CD14-positive monocyte (primary cell): ENCODE data around the gene TNNI3K. TPM values are rescaled to one million over a fixed set of nuclear protein-coding genes. Genes with fewer than 3 reads are reported as not detected.

Experiments
- DNase-seq, 3 donors: peaks; one replicate each; pipeline ENCODE4 v3.0.0-alpha.2; 2011 to 2022
- H2AFZ ChIP-seq: 2 replicates; pipeline ENCODE4 v1.6.0; 2012; ENCODE audit warnings: mild to moderate bottlenecking, low read depth, low read length, inconsistent platforms; ENCODE audit not compliant: insufficient read depth, poor library complexity, severe bottlenecking
- H3K27ac ChIP-seq, 2 donors: 1 replicate in 1 of 2; 2 replicates in 1 of 2; pipeline ENCODE4 v1.5.1; 2012 to 2013; ENCODE audit warnings: low read length in 2 of 2, control low read depth in 1 of 2, inconsistent platforms in 1 of 2, low read depth in 1 of 2, mild to moderate bottlenecking in 1 of 2
- H3K27me3 ChIP-seq, 2 donors: one replicate each; pipeline versions ENCODE4 v1.6.0 to v1.6.1; 2011 to 2013; ENCODE audit warnings: low read length in 2 of 2; ENCODE audit not compliant: control insufficient read depth in 2 of 2, insufficient read depth in 2 of 2
- H3K36me3 ChIP-seq, 2 donors: replicated peaks in 1 of 2; 1 replicate in 1 of 2; 2 replicates in 1 of 2; pipeline versions ENCODE4 v1.5.1 to v1.6.1; 2012 to 2013; ENCODE audit warnings: low read length in 2 of 2, control low read depth in 1 of 2, inconsistent platforms in 1 of 2, mild to moderate bottlenecking in 1 of 2; ENCODE audit not compliant: insufficient read depth in 2 of 2, control insufficient read depth in 1 of 2
- H3K4me1 ChIP-seq, 2 donors: 1 replicate in 1 of 2; 2 replicates in 1 of 2; pipeline versions ENCODE4 v1.5.1 to v1.6.1; 2012 to 2013; ENCODE audit warnings: low read length in 2 of 2, control low read depth in 1 of 2, inconsistent platforms in 1 of 2, mild to moderate bottlenecking in 1 of 2, moderate library complexity in 1 of 2; ENCODE audit not compliant: insufficient read depth in 2 of 2, control insufficient read depth in 1 of 2
- H3K4me2 ChIP-seq: replicated peaks from 2 replicates; pipeline ENCODE3; 2012; ENCODE audit warnings: low read length, moderate library complexity, mild to moderate bottlenecking; ENCODE audit not compliant: poor library complexity, severe bottlenecking; ENCODE audit errors: extremely low read depth
- H3K4me3 ChIP-seq, 3 experiments: fragments of 200-600 bp in 1 of 3; sonication (generic) in 1 of 3; replicated peaks in 1 of 3; 1 replicate in 2 of 3; 2 replicates in 1 of 3; pipeline ENCODE4 v1.5.1; 2011 to 2013; ENCODE audit warnings: low read length in 3 of 3, mild to moderate bottlenecking in 3 of 3, control low read depth in 2 of 3, low read depth in 2 of 3, inconsistent platforms in 1 of 3, moderate library complexity in 1 of 3
- H3K79me2 ChIP-seq: 2 replicates; pipeline ENCODE4 v1.6.0; 2012; ENCODE audit warnings: mild to moderate bottlenecking, control low read depth, inconsistent platforms, low read length, moderate library complexity; ENCODE audit not compliant: insufficient read depth
- H3K9ac ChIP-seq: 2 replicates; pipeline ENCODE4 v1.6.0; 2017; ENCODE audit warnings: low read length, mild to moderate bottlenecking; ENCODE audit not compliant: insufficient read depth, poor library complexity, severe bottlenecking
- H3K9me3 ChIP-seq, 2 donors: replicated peaks in 1 of 2; 1 replicate in 1 of 2; 2 replicates in 1 of 2; pipeline versions ENCODE4 v1.5.1 to v1.6.1; 2012 to 2013; ENCODE audit warnings: low read length in 2 of 2, control low read depth in 1 of 2; ENCODE audit not compliant: control insufficient read depth in 1 of 2, insufficient read depth in 1 of 2
- H4K20me1 ChIP-seq: 2 replicates; pipeline ENCODE4 v1.6.0; 2012; ENCODE audit warnings: mild to moderate bottlenecking, low read length, control low read depth, moderate library complexity; ENCODE audit not compliant: insufficient read depth
- H3K27ac Mint-ChIP-seq, 7 donors: one replicate each; pipeline ENCODE4 v1.8.0; 2020; ENCODE audit warnings: mild to moderate bottlenecking in 7 of 7, mixed read lengths in 7 of 7, moderate library complexity in 6 of 7, inconsistent platforms in 2 of 7
- H3K27me3 Mint-ChIP-seq, 3 donors: one replicate each; pipeline ENCODE4 v1.8.0; 2021 to 2022; ENCODE audit warnings: low read depth in 3 of 3, mild to moderate bottlenecking in 3 of 3, mixed read lengths in 3 of 3, moderate library complexity in 3 of 3, inconsistent platforms in 1 of 3
- H3K36me3 Mint-ChIP-seq, 2 donors: one replicate each; pipeline ENCODE4 v1.8.0; 2020; ENCODE audit warnings: mixed read lengths in 2 of 2, inconsistent platforms in 1 of 2, mild to moderate bottlenecking in 1 of 2
- H3K4me1 Mint-ChIP-seq: one replicate; pipeline ENCODE4 v1.8.0; 2020; ENCODE audit warnings: mild to moderate bottlenecking, mixed read lengths
- H3K4me3 Mint-ChIP-seq, 2 donors: one replicate each; pipeline ENCODE4 v1.8.0; 2020; ENCODE audit warnings: mild to moderate bottlenecking in 2 of 2, mixed read lengths in 2 of 2, moderate library complexity in 1 of 2
- H3K9me3 Mint-ChIP-seq, 7 donors: one replicate each; pipeline ENCODE4 v1.8.0; 2020 to 2022; ENCODE audit warnings: mixed read lengths in 7 of 7, mild to moderate bottlenecking in 6 of 7, moderate library complexity in 6 of 7, inconsistent platforms in 2 of 7
- CTCF ChIP-seq: fragments of 200-600 bp; IDR thresholded peaks from one replicate; pipeline ENCODE4 v1.8.0; 2022; ENCODE audit warnings: antibody characterized with exemption, mild to moderate bottlenecking
- WGBS: methylation state at CpG from one replicate; pipeline ENCODE4 v1.1.5; 2013; ENCODE audit warnings: missing lambda C conversion rate; ENCODE audit not compliant: insufficient coverage; 5-methylcytosine and 5-hydroxymethylcytosine counted together
- intact Hi-C, 2 donors: fragments of 100-400 bp; cut with micrococcal nuclease; formaldehyde crosslinking; loops; one replicate each; pipeline versions ENCODE4 v1.15.0 to v1.15.1; 2023
- polyA plus RNA-seq, 3 donors: library from polyadenylated mRNA; depleted of rRNA in 1 of 3; unstranded in 2 of 3; stranded (reverse) in 1 of 3; fragments of 300-500 nt in 2 of 3; fragments of >200 nt in 1 of 3; fragmentation: Illumina TruSeq in 2 of 3; gene quantifications; 1 replicate in 2 of 3; 2 replicates in 1 of 3; pipeline ENCODE4 v1.2.3, GENCODE V29; 2012 to 2021

The TNNI3K gene
- polyA plus RNA-seq, 3 donors = 0.51 TPM; not detected in 2

GRCh38 chr1:74545821-74546220, 310.6 kb downstream of the TNNI3K start:
- Mint-ChIP-seq H3K27ac (no peak overlapping the region), H3K4me3 (no peak overlapping the region), H3K36me3 (no peaks in the 10 kb centered on the region), H3K9me3 (peaks cover 0 to 13% (median 4%) of the 10 kb centered on the region in 7 donors), H3K4me1 (no peaks in the 10 kb centered on the region), H3K27me3 (no peaks in the 10 kb centered on the region)
- DNase-seq = no peak
- intact Hi-C loops = no loop called here
- no peaks in the 10 kb centered on the region for H3K79me2 ChIP-seq
- TF ChIP-seq CTCF = no peak
- WGBS = 90% methylated on average over 2 of the region's 2 CpGs
- no peaks in the 10 kb centered on the region for H3K27me3 ChIP-seq
- H3K27ac ChIP-seq = no peak overlapping the region
- H3K36me3 ChIP-seq = no peaks in the 10 kb centered on the region
- no peak overlapping the region for H2AFZ ChIP-seq
- H4K20me1 ChIP-seq = no peaks in the 10 kb centered on the region
- no peaks in the 10 kb centered on the region for H3K4me1 ChIP-seq
- H3K9ac ChIP-seq = no peak overlapping the region
- H3K9me3 ChIP-seq = peaks cover 0 to 3% of the 10 kb centered on the region in 2 donors
- no peak overlapping the region for H3K4me3 ChIP-seq
- H3K4me2 ChIP-seq = no peak overlapping the region

GRCh38 chr1:74548961-74549750, 314.0 kb downstream of the TNNI3K start:
- H3K27ac Mint-ChIP-seq = no peak overlapping the region
- H3K4me1 Mint-ChIP-seq = no peaks in the 10 kb centered on the region
- Histone ChIP-seq H4K20me1 (no peaks in the 10 kb centered on the region), H3K36me3 (no peaks in the 10 kb centered on the region), H3K27ac (no peak overlapping the region), H3K9ac (no peak overlapping the region), H3K4me3 (no peak overlapping the region), H3K27me3 (no peaks in the 10 kb centered on the region), H3K4me2 (no peak overlapping the region), H3K79me2 (no peaks in the 10 kb centered on the region), H2AFZ (no peak overlapping the region), H3K4me1 (no peaks in the 10 kb centered on the region), H3K9me3 (no peaks in the 10 kb centered on the region)
- no peak for TF ChIP-seq CTCF
- no peak overlapping the region for H3K4me3 Mint-ChIP-seq
- peaks cover 0 to 11% (median 4%) of the 10 kb centered on the region in 7 donors for H3K9me3 Mint-ChIP-seq
- peaks cover 0 to 1% (median 0%) of the 10 kb centered on the region in 3 donors for H3K27me3 Mint-ChIP-seq
- H3K36me3 Mint-ChIP-seq = no peaks in the 10 kb centered on the region
- 80% methylated on average over 1 of the region's 4 CpGs for WGBS
- no peak for DNase-seq
- intact Hi-C loops = no loop called here
